GM23338 (cell line): Measurements from ENCODE around the gene NGEF.

Experiments used
- CREB1 ChIP-seq: fragments of 250-450 bp; sonication (Bioruptor Pico); IDR thresholded peaks from 2 replicates; pipeline ENCODE4 v1.5.0; 2020; ENCODE audit warnings: low read depth, mild to moderate bottlenecking, moderate library complexity
- CTCF ChIP-seq, 2 experiments: fragments of 200-600 bp in 1 of 2; sonication (generic) in 1 of 2; conservative IDR thresholded peaks; 2 replicates each; pipeline versions ENCODE4 v1.5.1 to v1.6.1; 2016 to 2017; ENCODE audit warnings: antibody characterized with exemption in 2 of 2, low read depth in 2 of 2, mild to moderate bottlenecking in 2 of 2, moderate library complexity in 1 of 2
- EZH2 ChIP-seq: fragments of 200-600 bp; sonication (generic); IDR thresholded peaks from one replicate; pipeline ENCODE4 v1.8.0; 2017; ENCODE audit warnings: antibody characterized with exemption, mild to moderate bottlenecking, low read depth; ENCODE audit not compliant: unreplicated experiment
- EZH2phosphoT487 ChIP-seq: fragments of 200-600 bp; sonication (generic); IDR thresholded peaks from one replicate; pipeline ENCODE4 v1.8.1; 2018; ENCODE audit warnings: antibody characterized with exemption; ENCODE audit not compliant: unreplicated experiment
- JUNB ChIP-seq: IDR thresholded peaks from one replicate; pipeline ENCODE4 v1.6.1; 2016; ENCODE audit warnings: antibody characterized with exemption; ENCODE audit not compliant: unreplicated experiment
- NANOG ChIP-seq: IDR thresholded peaks from 2 replicates; pipeline ENCODE4 v1.6.1; 2016; ENCODE audit warnings: antibody characterized with exemption, borderline replicate concordance
- POLR2AphosphoS5 ChIP-seq: IDR thresholded peaks from 2 replicates; pipeline ENCODE4 v1.6.1; 2016; ENCODE audit warnings: antibody characterized with exemption, low read depth
- REST ChIP-seq: IDR thresholded peaks from one replicate; pipeline ENCODE4 v1.6.1; 2018; ENCODE audit warnings: antibody characterized with exemption; ENCODE audit not compliant: unreplicated experiment
- STAT1 ChIP-seq: IDR thresholded peaks from one replicate; pipeline ENCODE4 v1.6.1; 2016; ENCODE audit warnings: antibody characterized with exemption; ENCODE audit not compliant: unreplicated experiment
- ZNF114 ChIP-seq: fragments of 250-450 bp; sonication (Bioruptor Pico); IDR thresholded peaks from 2 replicates; pipeline ENCODE4 v1.5.0; 2020; ENCODE audit warnings: mild to moderate bottlenecking, moderate library complexity
- ZNF331 ChIP-seq: fragments of 250-450 bp; sonication (Bioruptor Pico); IDR thresholded peaks from 2 replicates; pipeline ENCODE4 v1.5.0; 2020; ENCODE audit warnings: low read depth, mild to moderate bottlenecking, moderate library complexity
- TF ChIP-seq, protein P1 (sequence below): IDR thresholded peaks from 2 replicates; pipeline ENCODE4 v1.6.1; 2016; ENCODE audit warnings: antibody characterized with exemption
- TF ChIP-seq, protein P2 (sequence below): fragments of 250-450 bp; sonication (Bioruptor Pico); IDR thresholded peaks from 2 replicates; pipeline ENCODE4 v1.5.0; 2020; ENCODE audit warnings: mild to moderate bottlenecking, moderate library complexity

- no peak for TF ChIP-seq CTCF (conservative IDR thresholded peaks at IDR 0.05; ENCODE audit: low read depth in 2 of 2)
- TF ChIP-seq POLR2AphosphoS5 = no peak
- no peak for TF ChIP-seq EZH2
- no peak for TF ChIP-seq REST
- TF ChIP-seq EZH2phosphoT487 = no peak
- TF ChIP-seq, protein P1, sequence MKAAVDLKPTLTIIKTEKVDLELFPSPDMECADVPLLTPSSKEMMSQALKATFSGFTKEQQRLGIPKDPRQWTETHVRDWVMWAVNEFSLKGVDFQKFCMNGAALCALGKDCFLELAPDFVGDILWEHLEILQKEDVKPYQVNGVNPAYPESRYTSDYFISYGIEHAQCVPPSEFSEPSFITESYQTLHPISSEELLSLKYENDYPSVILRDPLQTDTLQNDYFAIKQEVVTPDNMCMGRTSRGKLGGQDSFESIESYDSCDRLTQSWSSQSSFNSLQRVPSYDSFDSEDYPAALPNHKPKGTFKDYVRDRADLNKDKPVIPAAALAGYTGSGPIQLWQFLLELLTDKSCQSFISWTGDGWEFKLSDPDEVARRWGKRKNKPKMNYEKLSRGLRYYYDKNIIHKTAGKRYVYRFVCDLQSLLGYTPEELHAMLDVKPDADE = no peak
- TF ChIP-seq JUNB = no peak
- no peak for TF ChIP-seq ZNF331 (CRISPR knock-in tag)
- TF ChIP-seq CREB1 (CRISPR knock-in tag) = no peak
- TF ChIP-seq STAT1 = no peak
- no peak for TF ChIP-seq ZNF114 (CRISPR knock-in tag)
- no peak for TF ChIP-seq NANOG
- TF ChIP-seq, protein P2, sequence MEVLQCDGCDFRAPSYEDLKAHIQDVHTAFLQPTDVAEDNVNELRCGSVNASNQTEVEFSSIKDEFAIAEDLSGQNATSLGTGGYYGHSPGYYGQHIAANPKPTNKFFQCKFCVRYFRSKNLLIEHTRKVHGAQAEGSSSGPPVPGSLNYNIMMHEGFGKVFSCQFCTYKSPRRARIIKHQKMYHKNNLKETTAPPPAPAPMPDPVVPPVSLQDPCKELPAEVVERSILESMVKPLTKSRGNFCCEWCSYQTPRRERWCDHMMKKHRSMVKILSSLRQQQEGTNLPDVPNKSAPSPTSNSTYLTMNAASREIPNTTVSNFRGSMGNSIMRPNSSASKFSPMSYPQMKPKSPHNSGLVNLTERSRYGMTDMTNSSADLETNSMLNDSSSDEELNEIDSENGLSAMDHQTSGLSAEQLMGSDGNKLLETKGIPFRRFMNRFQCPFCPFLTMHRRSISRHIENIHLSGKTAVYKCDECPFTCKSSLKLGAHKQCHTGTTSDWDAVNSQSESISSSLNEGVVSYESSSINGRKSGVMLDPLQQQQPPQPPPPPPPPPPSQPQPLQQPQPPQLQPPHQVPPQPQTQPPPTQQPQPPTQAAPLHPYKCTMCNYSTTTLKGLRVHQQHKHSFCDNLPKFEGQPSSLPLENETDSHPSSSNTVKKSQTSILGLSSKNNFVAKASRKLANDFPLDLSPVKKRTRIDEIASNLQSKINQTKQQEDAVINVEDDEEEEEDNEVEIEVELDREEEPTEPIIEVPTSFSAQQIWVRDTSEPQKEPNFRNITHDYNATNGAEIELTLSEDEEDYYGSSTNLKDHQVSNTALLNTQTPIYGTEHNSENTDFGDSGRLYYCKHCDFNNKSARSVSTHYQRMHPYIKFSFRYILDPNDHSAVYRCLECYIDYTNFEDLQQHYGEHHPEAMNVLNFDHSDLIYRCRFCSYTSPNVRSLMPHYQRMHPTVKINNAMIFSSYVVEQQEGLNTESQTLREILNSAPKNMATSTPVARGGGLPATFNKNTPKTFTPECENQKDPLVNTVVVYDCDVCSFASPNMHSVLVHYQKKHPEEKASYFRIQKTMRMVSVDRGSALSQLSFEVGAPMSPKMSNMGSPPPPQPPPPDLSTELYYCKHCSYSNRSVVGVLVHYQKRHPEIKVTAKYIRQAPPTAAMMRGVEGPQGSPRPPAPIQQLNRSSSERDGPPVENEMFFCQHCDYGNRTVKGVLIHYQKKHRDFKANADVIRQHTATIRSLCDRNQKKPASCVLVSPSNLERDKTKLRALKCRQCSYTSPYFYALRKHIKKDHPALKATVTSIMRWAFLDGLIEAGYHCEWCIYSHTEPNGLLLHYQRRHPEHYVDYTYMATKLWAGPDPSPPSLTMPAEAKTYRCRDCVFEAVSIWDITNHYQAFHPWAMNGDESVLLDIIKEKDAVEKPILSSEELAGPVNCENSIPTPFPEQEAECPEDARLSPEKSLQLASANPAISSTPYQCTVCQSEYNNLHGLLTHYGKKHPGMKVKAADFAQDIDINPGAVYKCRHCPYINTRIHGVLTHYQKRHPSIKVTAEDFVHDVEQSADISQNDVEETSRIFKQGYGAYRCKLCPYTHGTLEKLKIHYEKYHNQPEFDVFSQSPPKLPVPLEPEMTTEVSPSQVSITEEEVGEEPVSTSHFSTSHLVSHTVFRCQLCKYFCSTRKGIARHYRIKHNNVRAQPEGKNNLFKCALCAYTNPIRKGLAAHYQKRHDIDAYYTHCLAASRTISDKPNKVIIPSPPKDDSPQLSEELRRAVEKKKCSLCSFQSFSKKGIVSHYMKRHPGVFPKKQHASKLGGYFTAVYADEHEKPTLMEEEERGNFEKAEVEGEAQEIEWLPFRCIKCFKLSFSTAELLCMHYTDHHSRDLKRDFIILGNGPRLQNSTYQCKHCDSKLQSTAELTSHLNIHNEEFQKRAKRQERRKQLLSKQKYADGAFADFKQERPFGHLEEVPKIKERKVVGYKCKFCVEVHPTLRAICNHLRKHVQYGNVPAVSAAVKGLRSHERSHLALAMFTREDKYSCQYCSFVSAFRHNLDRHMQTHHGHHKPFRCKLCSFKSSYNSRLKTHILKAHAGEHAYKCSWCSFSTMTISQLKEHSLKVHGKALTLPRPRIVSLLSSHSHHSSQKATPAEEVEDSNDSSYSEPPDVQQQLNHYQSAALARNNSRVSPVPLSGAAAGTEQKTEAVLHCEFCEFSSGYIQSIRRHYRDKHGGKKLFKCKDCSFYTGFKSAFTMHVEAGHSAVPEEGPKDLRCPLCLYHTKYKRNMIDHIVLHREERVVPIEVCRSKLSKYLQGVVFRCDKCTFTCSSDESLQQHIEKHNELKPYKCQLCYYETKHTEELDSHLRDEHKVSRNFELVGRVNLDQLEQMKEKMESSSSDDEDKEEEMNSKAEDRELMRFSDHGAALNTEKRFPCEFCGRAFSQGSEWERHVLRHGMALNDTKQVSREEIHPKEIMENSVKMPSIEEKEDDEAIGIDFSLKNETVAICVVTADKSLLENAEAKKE (CRISPR knock-in tag) = no peak
Measured at GRCh38 chr2:232941912-232942594, 71.0 kb downstream of the NGEF start.
